ENCODE measurements around the gene ZDHHC14.

The ZDHHC14 gene

DNA sequence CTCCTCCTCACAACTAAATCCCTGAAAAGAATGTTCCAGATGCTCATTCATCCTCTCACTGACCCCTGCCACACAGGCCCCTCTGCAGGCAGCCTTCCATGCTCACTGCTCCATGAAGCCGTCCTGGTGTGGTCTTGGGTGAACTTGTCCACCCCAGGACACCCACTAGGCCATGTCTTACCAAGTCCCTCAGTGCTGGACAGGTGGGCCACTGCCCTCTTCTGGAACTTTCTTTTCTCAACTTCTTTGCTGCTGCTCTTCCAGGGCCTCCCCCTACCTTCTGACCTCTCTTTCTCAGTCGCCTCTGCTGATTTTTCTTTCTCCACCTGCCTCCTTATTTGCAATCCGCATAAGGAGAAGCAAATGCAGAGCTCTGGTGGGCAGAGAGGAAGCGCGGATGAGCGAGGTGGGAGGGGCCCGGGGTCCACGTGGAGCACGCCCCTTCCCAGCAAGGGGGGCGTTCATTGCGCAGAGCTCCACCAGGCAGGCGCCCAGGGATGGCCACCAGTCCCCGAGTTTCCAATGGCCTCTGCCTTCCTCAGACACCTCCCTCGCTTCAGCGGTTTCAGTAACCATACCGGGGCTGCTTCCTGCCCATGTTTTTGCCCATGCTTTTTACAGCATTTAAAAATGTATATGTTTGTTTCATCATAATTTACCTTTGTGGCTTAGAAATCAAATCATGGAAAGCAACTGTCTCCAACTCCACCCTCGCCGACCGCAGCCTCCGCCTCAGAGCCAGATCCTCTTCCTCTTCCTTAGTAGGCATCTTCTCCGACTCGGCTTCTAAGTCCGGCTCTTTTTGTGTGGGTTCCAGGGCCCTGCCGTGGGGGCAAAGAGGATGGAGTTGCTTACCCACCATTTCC, 129.6 kb downstream of the ZDHHC14 start:
- no peaks in the 10 kb centered on the region for H3F3A ChIP-seq (ENCODE audit: insufficient read depth)
- no peaks in the 10 kb centered on the region for H3K9me2 ChIP-seq (replicated peaks; ENCODE audit: insufficient read depth, low read length)
- no peaks in the 10 kb centered on the region for H3K36me3 ChIP-seq (ENCODE audit: low read length)
- no peak overlapping the region for H2AFZ ChIP-seq (ENCODE audit: low read depth, low read length, severe bottlenecking)
- peaks cover 3% of the 10 kb centered on the region; the same call in 1 of the 2 replicates for H3K9me3 ChIP-seq (ENCODE audit: insufficient read depth, low read length)
- no peaks in the 10 kb centered on the region for H3K27me3 ChIP-seq (ENCODE audit: low read length)
- TF ChIP-seq CTCF (IDR thresholded peaks at IDR 0.05; ENCODE audit: insufficient read depth, low read length, poor library complexity, severe bottlenecking) (no peak), EZH2phosphoT487 (conservative IDR thresholded peaks at IDR 0.05; ENCODE audit: low read length) (no peak)
- no peak overlapping the region for H3K4me2 ChIP-seq (ENCODE audit: low read depth, low read length, poor library complexity, severe bottlenecking)
- no peaks in the 10 kb centered on the region for H4K20me1 ChIP-seq (ENCODE audit: low read depth, low read length)
- H3K27ac ChIP-seq (ENCODE audit: low read depth, low read length) = no peak overlapping the region
- H3K9ac ChIP-seq (ENCODE audit: low read length) = no peak overlapping the region
- no peak overlapping the region for H3K4me3 ChIP-seq (ENCODE audit: insufficient read depth, low read length, poor library complexity, severe bottlenecking)
- H3K79me2 ChIP-seq (ENCODE audit: insufficient read depth, low read length) = no peaks in the 10 kb centered on the region

DNA sequence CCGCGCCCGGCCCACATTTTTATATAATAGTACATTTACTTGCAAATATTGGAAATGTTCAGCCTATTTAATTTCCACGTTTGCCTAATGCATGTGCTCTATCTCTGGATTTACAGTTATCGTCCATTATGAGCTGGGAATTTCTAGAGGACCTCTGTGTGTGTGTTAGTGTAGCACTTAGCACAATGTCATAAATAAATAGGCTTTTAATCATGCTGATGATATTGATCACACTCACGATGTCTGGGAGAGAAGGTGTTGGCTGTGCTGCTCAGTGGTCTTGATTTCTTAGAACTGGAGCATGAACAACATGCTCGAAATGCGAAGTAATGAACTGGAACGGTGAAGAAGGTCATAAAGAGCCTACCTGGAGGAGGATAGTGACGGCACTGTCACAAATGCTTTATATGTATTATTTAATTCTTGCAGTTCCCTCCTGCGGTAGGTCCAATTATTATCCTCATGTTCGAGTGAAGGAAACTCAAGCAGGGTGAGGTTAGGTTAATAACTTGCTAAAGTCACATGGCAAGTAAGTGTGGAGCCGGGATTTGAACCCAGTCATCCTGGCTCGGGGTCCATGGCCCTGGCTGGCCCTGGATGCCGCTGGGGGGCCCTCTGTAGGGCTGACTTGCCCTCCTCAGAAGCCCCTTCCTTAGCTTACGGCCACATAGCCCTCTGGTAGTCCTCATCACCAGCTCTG, 130.8 kb downstream of the ZDHHC14 start:
- Histone ChIP-seq H3K4me2 (ENCODE audit: low read depth, low read length, poor library complexity, severe bottlenecking) (no peak overlapping the region), H3F3A (ENCODE audit: insufficient read depth) (no peaks in the 10 kb centered on the region), H3K79me2 (ENCODE audit: insufficient read depth, low read length) (no peaks in the 10 kb centered on the region), H3K27me3 (ENCODE audit: low read length) (no peaks in the 10 kb centered on the region), H3K9me2 (replicated peaks; ENCODE audit: insufficient read depth, low read length) (no peaks in the 10 kb centered on the region), H3K9me3 (ENCODE audit: insufficient read depth, low read length) (no peaks in the 10 kb centered on the region), H3K27ac (ENCODE audit: low read depth, low read length) (no peak overlapping the region), H2AFZ (ENCODE audit: low read depth, low read length, severe bottlenecking) (no peak overlapping the region), H3K4me3 (ENCODE audit: insufficient read depth, low read length, poor library complexity, severe bottlenecking) (no peak overlapping the region), H3K36me3 (ENCODE audit: low read length) (no peaks in the 10 kb centered on the region), H3K9ac (ENCODE audit: low read length) (no peak overlapping the region), H4K20me1 (ENCODE audit: low read depth, low read length) (no peaks in the 10 kb centered on the region)
- no peak for TF ChIP-seq EZH2phosphoT487 (conservative IDR thresholded peaks at IDR 0.05; ENCODE audit: low read length)
- TF ChIP-seq CTCF (IDR thresholded peaks at IDR 0.05; ENCODE audit: insufficient read depth, low read length, poor library complexity, severe bottlenecking) = no peak

GRCh38 chr6:157512382-157512682, 131.3 kb downstream of the ZDHHC14 start:
- no peaks in the 10 kb centered on the region for H3F3A ChIP-seq (ENCODE audit: insufficient read depth)
- H3K4me3 ChIP-seq (ENCODE audit: insufficient read depth, low read length, poor library complexity, severe bottlenecking) = no peak overlapping the region
- H3K9me2 ChIP-seq (replicated peaks; ENCODE audit: insufficient read depth, low read length) = no peaks in the 10 kb centered on the region
- no peaks in the 10 kb centered on the region for H3K79me2 ChIP-seq (ENCODE audit: insufficient read depth, low read length)
- TF ChIP-seq EZH2phosphoT487 (conservative IDR thresholded peaks at IDR 0.05; ENCODE audit: low read length) (no peak), CTCF (IDR thresholded peaks at IDR 0.05; ENCODE audit: insufficient read depth, low read length, poor library complexity, severe bottlenecking) (no peak)
- no peaks in the 10 kb centered on the region for H3K36me3 ChIP-seq (ENCODE audit: low read length)
- H3K9me3 ChIP-seq (ENCODE audit: insufficient read depth, low read length) = no peaks in the 10 kb centered on the region
- no peaks in the 10 kb centered on the region for H4K20me1 ChIP-seq (ENCODE audit: low read depth, low read length)
- no peak overlapping the region for H2AFZ ChIP-seq (ENCODE audit: low read depth, low read length, severe bottlenecking)
- H3K4me2 ChIP-seq (ENCODE audit: low read depth, low read length, poor library complexity, severe bottlenecking) = no peak overlapping the region
- H3K9ac ChIP-seq (ENCODE audit: low read length) = no peak overlapping the region
- no peak overlapping the region for H3K27ac ChIP-seq (ENCODE audit: low read depth, low read length)
- H3K27me3 ChIP-seq (ENCODE audit: low read length) = no peaks in the 10 kb centered on the region
